Cortex of kidney (tissue), 1 donor: Measurements from ENCODE around the gene UBAC2.
"Not testable (repeated sequence)": the region's sequence is repeated elsewhere in the genome, so short reads cannot be mapped to it uniquely, and the experiment has no call there.

Experiments used
- DNase-seq: peaks from one replicate; lab custom pipeline; 2025; lab: John Stamatoyannopoulos, UW

The UBAC2 gene

DNA sequence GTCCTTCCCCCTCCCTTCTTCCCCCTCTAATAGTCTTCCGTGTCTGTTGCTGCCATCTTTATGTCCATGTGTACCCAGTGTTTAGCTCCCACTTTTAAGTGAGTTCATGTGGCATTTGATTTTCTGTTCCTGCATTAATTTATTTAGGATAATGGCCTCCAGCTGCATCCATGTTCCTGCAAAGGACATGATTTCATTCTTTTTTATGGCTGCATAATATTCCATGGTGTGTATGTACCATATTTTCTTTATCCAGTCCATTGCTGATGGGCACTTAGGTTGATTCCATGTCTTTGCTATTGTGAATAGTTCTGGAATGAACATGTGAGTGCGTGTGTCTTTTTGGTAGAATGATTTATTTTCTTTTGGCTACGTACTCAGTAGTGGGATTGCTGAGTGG is 48.5 kb downstream of the UBAC2 start:
- DNase-seq: not testable (repeated sequence)

DNA sequence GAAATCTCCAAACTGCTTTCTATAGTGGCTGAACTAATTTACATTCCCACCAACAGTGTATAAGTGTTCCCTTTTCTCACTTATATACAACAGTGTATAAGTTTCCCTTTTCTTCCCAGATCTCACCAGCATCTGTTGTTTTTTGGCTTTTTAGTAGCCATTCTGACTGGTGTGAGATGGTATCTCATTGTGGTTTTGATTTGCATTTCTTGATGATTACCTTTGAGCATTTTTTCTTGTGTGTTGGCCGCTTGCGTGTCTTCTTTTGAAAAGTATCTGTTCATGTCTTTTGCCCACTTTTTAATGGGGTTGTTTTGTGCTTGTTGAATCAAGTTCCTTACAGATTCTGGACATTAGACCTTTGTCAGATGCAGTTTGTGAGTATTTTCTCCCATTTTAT is 49.0 kb downstream of the UBAC2 start:
- DNase-seq: not testable (repeated sequence)

DNA sequence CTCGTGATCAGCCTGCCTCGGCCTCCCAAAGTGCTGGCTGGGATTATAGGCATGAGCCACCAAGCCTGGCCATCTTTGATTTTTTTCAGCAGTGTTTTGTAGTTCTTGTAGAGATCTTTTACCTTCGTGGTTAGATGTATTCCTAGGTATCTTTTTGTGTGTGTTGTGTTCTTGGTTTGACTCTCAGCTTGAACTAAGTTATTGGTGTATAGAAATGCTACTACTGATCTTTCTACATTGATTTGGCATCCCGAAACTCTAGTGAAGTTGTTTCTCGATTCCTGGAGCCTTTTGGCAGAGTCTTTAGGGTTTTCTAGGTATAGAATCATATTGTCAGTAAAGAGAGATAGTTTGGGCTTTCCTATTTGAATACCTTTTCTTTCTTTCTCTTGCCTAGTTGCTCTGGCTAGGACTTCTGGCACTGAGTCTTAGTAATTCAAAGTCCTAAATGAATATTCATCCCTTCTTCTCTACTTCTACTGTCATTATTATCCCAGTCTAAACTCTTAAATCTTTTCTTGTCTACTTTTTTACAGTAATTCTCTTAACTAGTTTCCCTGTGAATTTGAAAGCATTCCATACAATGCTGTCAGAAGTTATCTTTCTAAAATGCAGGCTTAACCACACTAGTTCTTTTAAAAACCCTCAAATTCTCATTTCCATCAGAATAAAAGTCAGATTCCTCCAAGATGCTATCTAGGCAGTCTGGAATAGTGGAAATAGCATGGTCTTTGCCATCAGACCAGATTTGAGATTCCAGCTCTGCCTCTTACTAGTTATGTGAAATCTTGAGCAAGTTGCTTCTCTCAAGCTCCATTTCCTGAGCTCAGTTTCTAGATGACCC is 50.5 kb downstream of the UBAC2 start:
- DNase-seq: no peak

DNA sequence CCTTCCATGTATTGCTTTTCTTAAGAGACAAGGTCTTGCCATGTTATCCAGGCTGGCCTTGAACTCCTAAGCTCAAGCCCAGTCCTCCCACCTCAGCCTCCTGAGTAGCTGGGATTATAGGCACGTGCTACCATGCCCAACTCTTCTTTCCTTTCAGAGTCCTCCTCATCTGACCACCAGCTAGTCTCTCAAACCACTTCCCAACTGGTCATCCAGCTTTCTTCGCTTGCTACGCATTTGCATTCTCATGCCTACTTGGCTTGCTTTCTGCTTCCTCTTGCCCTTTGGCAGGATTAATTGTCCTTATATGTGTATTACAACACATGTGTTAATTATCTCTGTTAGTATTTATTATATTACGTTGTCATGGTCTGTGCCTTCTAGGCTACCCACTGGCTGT is 51.3 kb downstream of the UBAC2 start:
- no peak for DNase-seq

DNA sequence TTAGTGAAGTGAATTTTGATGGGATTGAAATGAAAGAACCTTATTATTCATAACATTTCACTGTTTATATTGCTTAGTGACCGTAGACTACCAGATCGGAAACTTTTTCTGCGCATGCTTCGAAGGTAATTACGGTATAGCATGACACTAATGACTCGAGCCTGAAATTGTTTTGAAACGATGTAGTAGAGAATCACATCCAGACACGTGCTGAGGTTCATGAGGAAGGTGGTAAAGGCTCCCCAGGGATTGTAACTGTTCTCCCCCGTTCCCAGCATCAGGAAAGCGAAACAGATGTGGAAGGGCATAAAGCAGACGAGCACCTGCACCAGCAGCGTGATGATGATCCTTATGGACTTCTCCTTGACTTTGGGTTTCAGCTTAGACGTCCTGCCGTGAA is 54.2 kb downstream of the UBAC2 start:
- no peak for DNase-seq

DNA sequence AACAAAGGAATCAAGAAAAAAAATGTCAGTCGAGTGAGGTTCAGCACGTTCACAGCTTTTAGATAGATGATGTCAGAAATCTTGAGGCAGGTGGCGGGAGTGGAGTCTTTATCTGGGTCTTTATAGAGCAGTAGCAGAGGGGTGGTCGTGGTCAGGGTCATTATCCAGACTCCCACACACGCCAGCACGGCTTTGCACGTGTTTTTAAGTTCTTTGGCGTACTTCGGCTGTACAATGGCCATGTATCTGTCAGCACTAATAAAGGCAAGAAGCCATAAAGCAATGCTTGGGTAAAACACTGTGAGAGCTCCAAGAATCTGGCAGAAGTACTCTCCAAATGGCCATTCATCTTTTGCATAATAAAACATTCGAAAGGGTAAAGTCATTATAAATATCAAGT is 54.6 kb downstream of the UBAC2 start:
- no peak for DNase-seq

DNA sequence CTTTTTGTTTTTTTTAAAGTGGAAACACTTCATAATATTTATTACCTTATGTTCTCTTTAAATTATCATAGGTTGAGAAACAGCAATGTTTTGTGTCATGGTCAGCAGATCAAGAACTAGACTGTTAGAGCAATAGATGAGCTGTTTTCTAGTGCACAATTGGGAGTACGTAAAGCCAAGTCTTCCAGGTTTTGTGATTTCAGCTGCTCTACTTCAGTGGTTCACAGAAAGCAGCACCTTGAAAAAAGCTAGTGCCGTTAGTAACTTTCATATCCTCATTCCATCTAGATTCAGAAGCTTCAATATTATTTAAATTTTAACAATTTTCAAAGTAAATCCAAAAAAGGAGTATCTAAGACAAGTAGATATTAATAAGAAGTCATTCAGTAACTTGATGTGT is 55.6 kb downstream of the UBAC2 start:
- no peak for DNase-seq

DNA sequence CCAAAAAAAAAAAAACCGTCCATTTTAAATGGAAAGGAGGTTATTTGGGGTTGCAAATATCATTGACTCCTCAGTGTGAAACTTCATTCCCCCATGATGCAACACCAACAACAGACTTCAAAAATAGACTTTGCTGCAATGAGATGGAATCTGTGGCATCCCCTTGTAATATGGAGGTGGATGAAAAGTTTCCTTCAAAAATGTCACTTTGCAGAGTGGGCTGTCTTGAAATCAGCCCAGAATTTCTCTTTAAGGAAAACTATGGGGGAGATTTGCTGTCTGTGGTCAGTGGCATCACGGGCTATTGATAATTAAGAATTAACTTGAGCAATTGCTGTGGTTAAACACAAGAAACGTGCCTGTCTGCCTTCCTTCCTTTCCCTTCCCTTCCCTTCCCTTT is 56.1 kb downstream of the UBAC2 start:
- DNase-seq: no peak

DNA sequence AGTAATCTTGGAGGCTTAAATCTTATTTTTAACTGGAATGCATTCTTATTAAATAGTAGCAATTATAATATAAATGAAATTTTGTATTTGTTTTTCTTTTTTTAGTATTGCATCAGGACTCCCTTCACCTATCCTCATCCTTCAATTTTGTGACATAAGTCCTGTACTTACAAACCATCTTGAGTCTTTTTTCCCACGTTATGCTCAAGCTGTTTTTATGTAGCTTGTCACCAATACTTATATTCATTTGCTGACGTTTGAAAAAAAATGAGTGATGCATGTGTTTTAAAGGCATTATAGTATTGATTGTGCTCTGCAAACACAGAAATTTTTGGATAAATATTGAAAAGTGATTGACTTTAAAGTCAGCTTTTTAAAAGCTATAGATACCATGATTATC is 56.6 kb downstream of the UBAC2 start:
- DNase-seq: no peak

DNA sequence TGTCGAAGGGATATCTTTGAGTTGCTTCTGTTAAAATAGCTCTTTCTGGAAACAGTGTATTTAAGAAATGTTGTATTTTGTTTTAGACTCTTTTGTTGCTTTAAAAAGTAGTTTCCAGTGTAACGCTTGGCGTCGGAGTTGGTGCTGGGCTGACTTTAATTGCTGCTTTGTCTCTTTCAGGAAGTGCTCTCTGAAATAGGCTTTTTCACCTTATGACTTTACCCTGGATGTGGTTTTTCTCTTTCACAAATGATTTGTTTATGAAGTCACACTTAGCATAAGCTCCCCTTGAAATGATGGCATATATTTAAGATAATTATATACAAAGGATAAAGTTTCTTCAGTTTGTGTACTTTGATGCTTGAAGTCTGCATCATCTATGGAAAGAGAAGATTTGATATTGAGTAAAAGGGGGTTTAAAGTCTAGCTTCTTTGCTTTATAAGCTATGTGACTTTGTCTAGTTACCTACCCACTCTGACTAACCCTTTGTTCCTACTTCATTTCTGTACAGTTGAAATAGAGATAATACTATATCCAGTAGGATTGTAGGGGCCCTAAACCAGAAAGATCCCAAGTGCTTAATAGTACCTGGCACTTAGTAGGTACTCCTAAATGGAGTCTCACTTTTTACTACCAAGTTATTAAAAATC is 57.7 kb downstream of the UBAC2 start, which contains the start of gene GPR18:
GPR18 (minus strand) TSS at position 170 of the 651 bp plus-strand sequence. CDS start 2,507 bp downstream, outside the sequence.
- no peak for DNase-seq

DNA sequence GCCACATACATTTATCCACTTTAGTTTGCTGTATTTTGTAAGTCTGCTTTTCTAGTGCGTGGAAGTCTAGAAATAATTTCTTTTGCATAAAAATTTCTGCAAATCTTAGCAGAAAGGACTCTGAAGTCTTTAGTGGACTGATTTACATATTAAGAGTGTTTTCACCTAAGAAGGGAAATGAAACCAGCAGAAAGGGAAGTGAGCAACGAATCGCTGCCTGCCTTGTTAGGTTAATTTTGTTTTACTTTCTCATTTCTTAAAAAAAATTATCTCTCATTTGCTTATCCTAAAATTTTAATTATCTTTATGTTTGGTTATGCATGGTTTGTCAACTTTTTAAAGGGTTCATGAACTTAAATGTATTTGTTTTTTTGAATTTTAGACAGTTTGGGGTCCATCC is 58.3 kb downstream of the UBAC2 start:
- no peak for DNase-seq

DNA sequence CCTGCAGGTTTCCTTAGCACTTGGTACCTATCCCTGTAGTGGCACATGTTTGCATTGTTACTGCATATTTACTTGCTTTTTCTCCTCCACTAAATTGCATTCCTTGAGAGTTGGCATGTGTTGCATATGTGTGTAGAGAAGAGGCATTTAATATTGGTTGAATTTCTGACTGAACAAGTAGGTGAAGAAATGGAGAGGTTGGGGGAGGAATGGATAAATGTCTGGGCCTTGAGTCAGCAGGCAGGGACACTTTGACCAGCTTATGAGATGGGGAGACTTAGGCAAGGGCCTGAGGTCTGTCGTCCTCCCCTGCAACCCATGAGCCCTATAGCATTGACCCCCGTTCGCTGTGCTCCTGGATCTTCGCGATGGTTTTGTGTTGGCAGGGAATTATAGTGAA is 59.6 kb downstream of the UBAC2 start:
- DNase-seq: no peak

DNA sequence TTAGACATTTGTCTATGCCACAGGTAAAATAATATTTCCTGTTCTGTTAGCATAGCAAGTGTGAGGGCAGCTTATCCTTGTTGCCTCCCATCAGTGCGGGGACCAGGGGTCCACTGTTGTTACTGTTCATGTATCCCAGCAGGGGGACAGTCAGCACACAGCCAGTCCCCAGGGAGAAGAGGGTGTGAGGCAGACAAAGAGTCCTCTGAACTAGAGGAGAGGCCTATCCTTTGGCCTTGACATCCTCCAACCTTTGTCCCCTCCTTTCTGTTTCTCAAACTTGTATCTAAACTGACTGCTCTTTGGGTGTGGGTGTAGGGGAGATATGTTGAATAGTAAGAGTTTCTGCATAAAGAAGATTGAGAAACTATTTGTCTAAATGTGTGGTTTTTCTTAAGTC is 60.4 kb downstream of the UBAC2 start:
- DNase-seq: no peak

DNA sequence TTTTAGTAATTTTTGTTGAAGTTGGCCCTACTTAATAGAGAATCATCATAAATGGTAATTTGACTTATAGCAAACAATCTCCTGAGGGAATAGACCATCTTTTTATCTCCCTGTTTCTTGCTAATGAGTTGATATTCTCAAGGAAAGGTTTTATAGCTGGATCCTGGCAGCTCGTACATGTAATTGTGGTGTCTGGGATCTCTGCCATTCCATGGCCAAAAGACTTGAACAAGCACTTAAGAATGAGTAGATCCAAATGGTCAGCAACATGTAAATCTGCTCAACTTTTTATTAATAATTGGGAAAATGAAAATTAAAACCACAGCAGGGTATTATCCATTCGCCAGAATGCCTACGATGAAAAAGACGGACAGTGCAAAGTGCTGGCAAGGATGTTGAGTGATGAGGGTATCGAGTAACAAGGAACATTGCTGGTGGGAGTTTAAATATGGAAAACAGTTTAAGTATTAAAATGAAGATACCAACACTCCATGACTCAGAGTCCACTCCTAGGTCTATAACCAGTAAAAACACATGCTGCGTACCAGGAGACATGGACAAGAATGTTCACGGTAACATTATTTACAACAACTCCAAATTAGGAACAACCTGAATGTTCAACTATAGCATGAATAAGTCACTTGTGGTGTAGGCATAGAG is 62.6 kb downstream of the UBAC2 start:
- DNase-seq: no peak

DNA sequence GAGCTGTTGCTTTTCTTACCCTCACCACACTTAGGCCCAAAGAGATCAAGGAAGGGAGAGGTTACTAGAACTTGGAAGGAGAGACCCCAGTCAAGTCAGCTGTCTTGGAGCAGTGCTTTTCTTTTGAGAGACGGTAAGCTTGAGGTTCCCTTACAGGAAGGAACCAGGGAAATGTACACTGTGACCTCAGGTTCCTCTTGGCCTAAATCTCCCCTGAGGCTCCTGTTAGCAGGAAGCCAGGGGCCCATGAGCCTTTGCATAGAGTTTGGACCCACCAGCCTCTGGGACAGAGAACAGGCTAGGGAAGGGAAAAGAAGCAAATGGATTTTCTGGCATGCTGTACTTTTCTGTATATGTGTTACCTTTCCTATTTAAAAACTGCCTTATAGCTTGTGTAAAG is 63.4 kb downstream of the UBAC2 start:
- no peak for DNase-seq

DNA sequence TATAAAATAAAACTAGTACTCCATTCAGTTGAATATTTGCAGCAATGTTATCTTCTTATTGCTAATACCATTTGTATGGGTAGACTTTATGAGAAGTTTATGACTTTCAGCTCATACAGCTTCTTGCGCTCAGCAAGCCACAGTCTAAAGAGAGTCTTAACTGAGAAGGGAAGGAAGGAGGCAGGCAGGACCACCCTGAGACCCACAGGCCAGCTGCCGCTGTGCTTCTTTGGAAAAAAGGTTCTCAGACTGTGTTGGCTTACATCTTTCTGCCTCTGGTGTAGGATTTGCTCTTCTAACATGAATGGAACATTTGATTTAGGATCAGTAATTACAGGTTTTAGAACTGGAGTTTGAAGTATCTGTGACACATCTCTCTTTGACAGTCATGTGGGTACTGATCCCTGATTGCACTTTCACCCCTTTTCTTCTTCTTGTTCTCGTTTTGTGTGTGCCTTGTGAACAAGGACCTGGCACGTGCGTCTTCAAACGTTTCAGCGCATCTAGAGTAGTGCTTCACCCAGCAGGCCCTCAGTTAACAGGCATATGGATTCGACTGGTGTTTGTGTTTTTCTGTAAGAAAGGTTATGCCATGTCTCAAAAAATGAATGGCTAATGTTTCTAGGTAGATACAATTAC is 64.6 kb downstream of the UBAC2 start:
- DNase-seq: no peak

DNA sequence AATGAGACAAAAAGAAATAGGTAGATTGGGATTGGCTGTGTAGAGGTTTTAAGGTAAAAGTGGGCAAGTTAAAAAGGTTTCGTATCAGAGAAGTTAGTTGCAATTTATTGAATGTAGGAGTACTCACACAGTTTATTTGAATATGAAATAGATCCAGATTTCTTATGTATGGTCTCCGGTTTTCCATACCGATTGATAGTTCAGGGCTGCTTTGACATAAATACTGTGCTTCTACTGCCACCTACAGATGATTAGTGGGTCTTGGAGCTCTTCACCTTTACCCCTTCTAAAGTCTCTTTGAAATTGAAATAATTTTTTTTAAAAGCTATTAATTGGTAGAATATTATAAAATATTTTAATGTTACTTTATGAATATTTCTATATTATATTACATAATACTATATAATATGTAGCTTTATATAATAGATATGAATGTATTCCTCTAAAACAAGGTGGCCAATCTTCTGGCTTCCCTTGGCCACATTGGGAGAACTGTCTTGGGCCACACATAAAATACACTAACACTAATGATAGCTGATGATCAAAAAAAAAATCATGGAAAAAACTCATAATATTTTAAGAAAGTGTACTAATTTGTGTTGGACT is 65.3 kb downstream of the UBAC2 start:
- DNase-seq: no peak

DNA sequence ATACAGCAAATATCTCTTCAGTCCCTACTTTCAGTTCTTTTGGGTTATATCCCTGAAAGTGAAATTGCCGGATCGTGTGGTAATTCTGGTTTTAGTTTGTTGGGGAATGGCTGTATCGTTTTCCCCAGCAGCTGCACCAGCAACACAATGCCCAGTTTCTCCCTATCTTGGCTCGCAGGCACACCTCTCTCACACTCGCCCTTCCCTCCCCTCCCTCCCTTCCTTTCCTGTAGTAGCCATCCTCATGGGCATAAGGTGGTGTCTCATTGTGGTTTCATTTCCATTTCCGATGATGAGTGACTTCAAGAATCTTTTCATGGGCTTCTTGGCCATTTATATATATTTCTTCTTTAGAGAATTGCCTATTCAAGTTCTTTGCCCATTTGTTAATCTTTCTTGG is 66.2 kb downstream of the UBAC2 start:
- no peak for DNase-seq

DNA sequence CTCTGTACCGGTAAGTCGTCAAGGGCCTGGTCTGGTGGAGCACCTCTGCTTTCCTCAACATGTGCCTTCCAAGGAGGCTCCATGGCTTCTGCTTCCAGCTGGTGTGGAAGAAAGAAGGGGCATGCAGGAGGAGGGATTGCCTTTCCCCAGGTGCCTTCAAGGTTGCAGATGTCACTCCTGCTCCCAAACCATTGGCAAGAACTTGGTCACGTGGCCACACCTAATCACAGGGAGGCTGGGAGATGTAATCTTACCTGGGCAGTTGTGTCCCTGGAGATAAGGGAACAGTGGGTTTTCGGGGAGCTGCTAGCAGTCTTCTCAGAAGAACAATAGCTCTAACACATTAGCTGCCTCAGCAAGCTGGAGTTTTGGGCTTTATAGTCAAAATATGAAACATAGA is 67.3 kb downstream of the UBAC2 start:
- no peak for DNase-seq

DNA sequence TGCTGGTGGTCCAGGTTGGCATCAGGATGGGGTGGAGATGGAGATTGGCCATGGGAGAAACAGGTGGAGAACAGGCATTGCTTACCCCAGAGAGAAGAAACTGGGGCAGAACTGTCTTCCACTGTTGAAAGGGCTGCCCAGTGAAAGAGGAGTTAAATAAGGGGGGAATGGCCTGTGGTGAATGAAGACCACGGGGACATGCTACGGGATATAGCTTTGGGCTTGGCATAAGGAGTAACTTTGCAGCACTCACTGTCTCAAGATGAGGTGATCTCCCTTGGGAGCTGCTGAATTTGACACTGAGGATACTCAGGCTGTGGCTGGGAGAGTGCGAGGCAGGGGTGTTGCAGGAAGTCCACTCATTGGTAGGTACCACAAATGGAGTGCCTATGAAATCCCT is 68.2 kb downstream of the UBAC2 start:
- no peak for DNase-seq

DNA sequence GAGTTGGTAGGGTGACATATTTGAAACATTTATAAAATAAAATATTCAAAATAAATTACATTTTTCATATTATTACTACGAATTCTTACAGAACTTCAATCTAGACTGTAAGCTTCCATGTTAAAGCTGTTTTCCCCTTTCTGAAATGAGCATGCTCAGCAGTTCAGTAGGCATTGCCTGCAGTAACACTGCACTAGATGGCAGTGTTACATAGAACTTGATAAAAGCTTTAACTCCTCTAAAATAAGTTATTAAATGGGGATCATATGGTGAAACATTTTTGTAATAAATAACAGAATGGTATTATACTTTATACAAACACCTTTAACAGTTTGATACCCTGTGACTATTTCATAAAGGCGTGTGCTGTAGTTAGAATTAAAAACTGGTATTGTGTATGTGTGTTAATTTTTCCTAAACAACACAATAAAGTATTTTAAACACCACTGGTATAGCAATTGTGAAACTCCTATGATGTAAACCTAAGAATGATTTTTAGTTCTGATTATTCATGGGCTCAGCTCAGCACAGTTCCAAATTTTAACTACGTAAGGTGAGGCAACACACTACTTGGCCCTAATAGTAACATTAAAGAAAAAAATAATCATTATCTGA is 69.1 kb downstream of the UBAC2 start:
- DNase-seq: no peak

DNA sequence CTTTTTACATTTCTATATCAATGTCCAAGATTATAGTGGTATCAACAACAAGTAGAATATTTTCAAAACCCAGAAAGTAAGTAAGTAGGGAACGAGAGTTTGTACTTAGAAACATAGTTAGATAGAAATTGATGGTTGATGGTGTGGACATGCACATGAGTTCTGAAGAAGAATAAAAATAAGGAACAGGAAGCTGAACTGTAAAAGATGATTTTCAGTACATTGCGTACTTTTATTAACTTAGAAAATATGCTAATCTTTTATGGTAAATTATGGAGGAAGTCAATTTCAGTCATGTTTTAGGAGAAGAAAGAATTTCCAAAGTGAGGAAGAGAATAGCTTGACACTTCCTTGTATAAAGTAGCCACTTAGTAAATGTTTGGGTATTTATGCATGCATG is 69.9 kb downstream of the UBAC2 start:
- DNase-seq: no peak
